Measurements from ENCODE around the gene DBT. TPM values are rescaled to one million over a fixed set of nuclear protein-coding genes. Genes with fewer than 3 reads are reported as not detected.

Gene DBT
- polyA plus RNA-seq, 1 donor from 2014 or later, result 9.0 TPM

DNA sequence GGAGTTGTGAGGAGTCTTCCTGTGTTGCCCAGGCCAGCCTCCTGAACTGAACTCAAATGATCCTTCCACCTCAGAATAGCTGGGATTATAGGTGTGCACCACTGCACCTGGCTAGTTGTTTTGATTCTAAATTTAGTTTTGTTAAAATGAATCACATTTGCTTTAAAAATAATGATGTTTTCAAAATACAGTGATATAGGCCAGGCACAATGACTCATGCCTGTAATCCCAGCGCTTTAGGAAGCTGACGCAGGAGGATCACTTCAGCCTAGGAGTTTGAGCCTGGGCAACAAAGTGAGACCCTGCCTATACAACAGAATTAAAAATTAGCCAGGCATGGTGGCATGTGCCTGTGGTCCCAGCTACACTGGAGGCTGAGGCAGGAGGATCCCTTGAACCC, 40.7 kb upstream of the DBT start:
- H3F3A ChIP-seq (ENCODE audit: insufficient read depth, low read length, poor library complexity, severe bottlenecking), result no peaks in the 10 kb centered on the region
- peaks cover 9% of the 10 kb centered on the region for H3K36me3 ChIP-seq (ENCODE audit: insufficient read depth, low read length)
- H2AFZ ChIP-seq (ENCODE audit: low read depth, low read length), result no peak overlapping the region
- H4K20me1 ChIP-seq (ENCODE audit: insufficient read depth), result no peaks in the 10 kb centered on the region
- H3K4me2 ChIP-seq (ENCODE audit: low read length), result no peak overlapping the region
- H3K9me3 ChIP-seq (ENCODE audit: low read length), result no peaks in the 10 kb centered on the region
- H3K9ac ChIP-seq (ENCODE audit: low read length), result no peak overlapping the region
- no peaks in the 10 kb centered on the region for H3K79me2 ChIP-seq (replicated peaks; ENCODE audit: insufficient read depth, low read length)
- H3K4me3 ChIP-seq (ENCODE audit: low read length), result no peak overlapping the region
- H3K27ac ChIP-seq (ENCODE audit: low read length), result no peak overlapping the region
- no peaks in the 10 kb centered on the region for H3K27me3 ChIP-seq (ENCODE audit: insufficient read depth, low read depth, low read length)
- TF ChIP-seq, protein P1, sequence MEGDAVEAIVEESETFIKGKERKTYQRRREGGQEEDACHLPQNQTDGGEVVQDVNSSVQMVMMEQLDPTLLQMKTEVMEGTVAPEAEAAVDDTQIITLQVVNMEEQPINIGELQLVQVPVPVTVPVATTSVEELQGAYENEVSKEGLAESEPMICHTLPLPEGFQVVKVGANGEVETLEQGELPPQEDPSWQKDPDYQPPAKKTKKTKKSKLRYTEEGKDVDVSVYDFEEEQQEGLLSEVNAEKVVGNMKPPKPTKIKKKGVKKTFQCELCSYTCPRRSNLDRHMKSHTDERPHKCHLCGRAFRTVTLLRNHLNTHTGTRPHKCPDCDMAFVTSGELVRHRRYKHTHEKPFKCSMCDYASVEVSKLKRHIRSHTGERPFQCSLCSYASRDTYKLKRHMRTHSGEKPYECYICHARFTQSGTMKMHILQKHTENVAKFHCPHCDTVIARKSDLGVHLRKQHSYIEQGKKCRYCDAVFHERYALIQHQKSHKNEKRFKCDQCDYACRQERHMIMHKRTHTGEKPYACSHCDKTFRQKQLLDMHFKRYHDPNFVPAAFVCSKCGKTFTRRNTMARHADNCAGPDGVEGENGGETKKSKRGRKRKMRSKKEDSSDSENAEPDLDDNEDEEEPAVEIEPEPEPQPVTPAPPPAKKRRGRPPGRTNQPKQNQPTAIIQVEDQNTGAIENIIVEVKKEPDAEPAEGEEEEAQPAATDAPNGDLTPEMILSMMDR (IDR thresholded peaks at IDR 0.05; ENCODE audit: poor library complexity, severe bottlenecking), result no peak
- TF ChIP-seq EZH2 (IDR thresholded peaks at IDR 0.05; ENCODE audit: borderline replicate concordance, insufficient read depth, low read length, poor library complexity, severe bottlenecking) (no peak), REST (IDR thresholded peaks at IDR 0.05; ENCODE audit: borderline replicate concordance) (no peak), TAF1 (IDR thresholded peaks at IDR 0.05; ENCODE audit: low read depth) (no peak), EP300 (conservative IDR thresholded peaks at IDR 0.05; ENCODE audit: poor library complexity, severe bottlenecking) (no peak), MXI1 (conservative IDR thresholded peaks at IDR 0.05; ENCODE audit: poor library complexity, severe bottlenecking) (no peak), SMC3 (conservative IDR thresholded peaks at IDR 0.05; ENCODE audit: poor library complexity) (no peak), RAD21 (conservative IDR thresholded peaks at IDR 0.05) (no peak), POLR2AphosphoS5 (IDR thresholded peaks at IDR 0.05) (no peak)
- no peaks in the 10 kb centered on the region for H3K9me2 ChIP-seq (ENCODE audit: insufficient read depth, low read length)

GRCh38 chr1:100287162-100287561, 37.5 kb upstream of the DBT start:
- H2AFZ ChIP-seq (ENCODE audit: low read depth, low read length), result no peak overlapping the region
- H3K9me3 ChIP-seq (ENCODE audit: low read length), result no peaks in the 10 kb centered on the region
- no peaks in the 10 kb centered on the region for H4K20me1 ChIP-seq (ENCODE audit: insufficient read depth)
- no peak overlapping the region for H3K9ac ChIP-seq (ENCODE audit: low read length)
- H3K9me2 ChIP-seq (ENCODE audit: insufficient read depth, low read length), result no peaks in the 10 kb centered on the region
- no peak for TF ChIP-seq POLR2AphosphoS5 (IDR thresholded peaks at IDR 0.05)
- TF ChIP-seq MXI1 (conservative IDR thresholded peaks at IDR 0.05; ENCODE audit: poor library complexity, severe bottlenecking), result no peak
- TF ChIP-seq, protein P1 (IDR thresholded peaks at IDR 0.05; ENCODE audit: poor library complexity, severe bottlenecking), result no peak
- no peak for TF ChIP-seq SMC3 (conservative IDR thresholded peaks at IDR 0.05; ENCODE audit: poor library complexity)
- no peak for TF ChIP-seq EP300 (conservative IDR thresholded peaks at IDR 0.05; ENCODE audit: poor library complexity, severe bottlenecking)
- TF ChIP-seq RAD21 (conservative IDR thresholded peaks at IDR 0.05), result no peak
- TF ChIP-seq TAF1 (IDR thresholded peaks at IDR 0.05; ENCODE audit: low read depth), result no peak
- TF ChIP-seq EZH2 (IDR thresholded peaks at IDR 0.05; ENCODE audit: borderline replicate concordance, insufficient read depth, low read length, poor library complexity, severe bottlenecking), result no peak
- TF ChIP-seq REST (IDR thresholded peaks at IDR 0.05; ENCODE audit: borderline replicate concordance), result no peak
- no peak overlapping the region for H3K4me3 ChIP-seq (ENCODE audit: low read length)
- no peaks in the 10 kb centered on the region for H3K27me3 ChIP-seq (ENCODE audit: insufficient read depth, low read depth, low read length)
- no peak overlapping the region for H3K27ac ChIP-seq (ENCODE audit: low read length)
- no peaks in the 10 kb centered on the region for H3K79me2 ChIP-seq (replicated peaks; ENCODE audit: insufficient read depth, low read length)
- H3F3A ChIP-seq (ENCODE audit: insufficient read depth, low read length, poor library complexity, severe bottlenecking), result no peaks in the 10 kb centered on the region
- H3K36me3 ChIP-seq (ENCODE audit: insufficient read depth, low read length), result peaks cover 9% of the 10 kb centered on the region
- no peak overlapping the region for H3K4me2 ChIP-seq (ENCODE audit: low read length)
